K562 (cell line): Measurements from ENCODE around the gene HS3ST5. TPM values are rescaled to one million over a fixed set of nuclear protein-coding genes. Genes with fewer than 3 reads are reported as not detected.

Experiments used
- ATAC-seq: fragments of 200-7000 bp; cut with Tn5 transposase; 3 replicates; pipeline ENCODE4 v1.9.1; 2020; ENCODE audit warnings: moderate library complexity
- BruUV-seq: library from RNA; stranded (reverse); fragments of 400-500 nt; replicated peaks from 2 replicates; lab custom pipeline; 2021; lab: Mats Ljungman, UMichigan
- CTCF ChIA-PET: fragments of 300-600 bp; formaldehyde crosslinking; extraction: SDS; loops from one replicate; lab custom pipeline; 2021; ENCODE audit warnings: low intra/inter-chr PET ratio; lab: Yijun Ruan, JAX
- POLR2A ChIA-PET: fragments of 300-600, 350-650 bp; sonication (Branson Sonifier 250); formaldehyde crosslinking; extraction: SDS; loops from one replicate; lab custom pipeline; 2021; ENCODE audit warnings: antibody characterized with exemption, inconsistent platforms; lab: Yijun Ruan, JAX
- DNase-seq, 4 experiments: peaks; one replicate each; pipeline versions ENCODE4 v3.0.0 to v3.0.0-alpha.2; 2011 to 2018; ENCODE audit warnings: low spot score in 3 of 4, mixed read lengths in 3 of 4; ENCODE audit errors: extremely low read depth in 1 of 4
- FAIRE-seq: peaks from 2 replicates; lab custom pipeline; 2011; peaks lifted over from hg19 to GRCh38; lab: Jason Lieb, UNC
- H2AFZ ChIP-seq: 2 replicates; pipeline ENCODE4 v1.6.0; 2011; ENCODE audit warnings: low read depth, low read length, control low read depth, inconsistent platforms
- H3K27ac ChIP-seq: fragments of 200-600 bp; 3 replicates; pipeline ENCODE4 v1.8.0; 2011; ENCODE audit warnings: low read depth, mild to moderate bottlenecking, control low read depth, inconsistent platforms, low read length, moderate library complexity, mixed read lengths; ENCODE audit errors: extremely low read depth
- H3K27me3 ChIP-seq, 2 experiments: fragments of 300-600 bp in 1 of 2; 2 replicates in 1 of 2; 3 replicates in 1 of 2; pipeline versions ENCODE4 v1.6.0 to v1.8.0; 2011; ENCODE audit warnings: inconsistent platforms in 2 of 2, low read length in 2 of 2, mild to moderate bottlenecking in 1 of 2, mixed read lengths in 1 of 2, moderate library complexity in 1 of 2; ENCODE audit not compliant: control insufficient read depth in 2 of 2, insufficient read depth in 2 of 2
- H3K36me3 ChIP-seq: fragments of 300-600 bp; 3 replicates; pipeline ENCODE4 v1.8.0; 2011; ENCODE audit warnings: mild to moderate bottlenecking, low read length, inconsistent platforms; ENCODE audit not compliant: control insufficient read depth, insufficient read depth
- H3K4me1 ChIP-seq, 2 experiments: fragments of 200-600 bp in 1 of 2; replicated peaks in 1 of 2; 2 replicates in 1 of 2; 3 replicates in 1 of 2; pipeline versions ENCODE4 v1.5.1 to v1.8.0; 2011; ENCODE audit warnings: inconsistent platforms in 2 of 2, low read length in 2 of 2, mild to moderate bottlenecking in 1 of 2, mixed read lengths in 1 of 2, moderate library complexity in 1 of 2; ENCODE audit not compliant: control insufficient read depth in 2 of 2, insufficient read depth in 2 of 2
- H3K4me2 ChIP-seq: 2 replicates; pipeline ENCODE4 v1.6.1; 2011; ENCODE audit warnings: low read length, control low read depth, inconsistent platforms, mixed read lengths; ENCODE audit not compliant: insufficient read depth
- H3K4me3 ChIP-seq: fragments of 200-600 bp; sonication (generic), shearing (Covaris generic); 2 replicates; pipeline ENCODE4 v1.5.1; 2016; ENCODE audit warnings: control low read depth, inconsistent platforms
- H3K79me2 ChIP-seq: fragments of 200-600 bp; 3 replicates; pipeline ENCODE4 v1.8.0; 2011; ENCODE audit warnings: low read length, inconsistent platforms; ENCODE audit not compliant: control insufficient read depth, insufficient read depth
- H3K9ac ChIP-seq, 2 experiments: 2 replicates each; pipeline versions ENCODE4 v1.6.0 to v1.6.1; 2011; ENCODE audit warnings: low read depth in 2 of 2, low read length in 2 of 2, control low read depth in 1 of 2, inconsistent platforms in 1 of 2, mild to moderate bottlenecking in 1 of 2, mixed read lengths in 1 of 2; ENCODE audit not compliant: insufficient read depth in 1 of 2
- H3K9me1 ChIP-seq: one replicate; pipeline ENCODE4 v1.6.0; 2011; ENCODE audit warnings: inconsistent platforms, mild to moderate bottlenecking, low read length, moderate library complexity; ENCODE audit not compliant: control insufficient read depth, insufficient read depth
- H3K9me3 ChIP-seq: replicated peaks from 2 replicates; pipeline ENCODE4 v1.5.1; 2011; ENCODE audit warnings: low read depth, low read length, inconsistent platforms; ENCODE audit not compliant: control insufficient read depth, insufficient read depth
- H4K20me1 ChIP-seq: replicated peaks from 2 replicates; pipeline ENCODE4 v1.6.1; 2011; ENCODE audit warnings: low read length, inconsistent platforms, mixed read lengths; ENCODE audit not compliant: control insufficient read depth, insufficient read depth
- CBFA2T2 ChIP-seq: fragments of 450-650 bp; conservative IDR thresholded peaks from 2 replicates; pipeline ENCODE4 v1.6.1; 2017; ENCODE audit warnings: mild to moderate bottlenecking
- FOXA1 ChIP-seq: fragments of 450-650 bp; IDR thresholded peaks from 2 replicates; pipeline ENCODE4 v1.6.1; 2016; ENCODE audit warnings: mild to moderate bottlenecking, borderline replicate concordance
- GABPB2 ChIP-seq: fragments of 250-450 bp; sonication (Bioruptor Pico); conservative IDR thresholded peaks from 2 replicates; pipeline ENCODE4 v1.5.1; 2021; ENCODE audit warnings: mild to moderate bottlenecking
- NFATC3 ChIP-seq: fragments of 450-650 bp; IDR thresholded peaks from 2 replicates; pipeline ENCODE4 v1.6.1; 2017; ENCODE audit warnings: mild to moderate bottlenecking
- NFE2 ChIP-seq: IDR thresholded peaks from 2 replicates; pipeline ENCODE4 v1.6.1; 2014; ENCODE audit warnings: antibody characterized with exemption, low read depth
- PCBP2 ChIP-seq: fragments of 200-400 bp; formaldehyde crosslinking; IDR thresholded peaks from 2 replicates; pipeline ENCODE4 v1.6.1; 2018; ENCODE audit warnings: low read length, low read depth, mild to moderate bottlenecking, moderate library complexity; ENCODE audit not compliant: poor library complexity, severe bottlenecking
- SNIP1 ChIP-seq: fragments of 450-650 bp; IDR thresholded peaks from 2 replicates; pipeline ENCODE4 v1.7.1; 2017; ENCODE audit warnings: low read depth, mild to moderate bottlenecking
- ZNF184 ChIP-seq: sonication (generic); formaldehyde crosslinking; IDR thresholded peaks from 2 replicates; pipeline ENCODE4 v1.5.0; 2020; ENCODE audit warnings: missing genetic modification reagents
- ZNF239 ChIP-seq: fragments of 250-450 bp; sonication (Bioruptor Pico); IDR thresholded peaks from 2 replicates; pipeline ENCODE4 v1.4.0; 2020; ENCODE audit warnings: mild to moderate bottlenecking
- ZNF316 ChIP-seq: fragments of 450-650 bp; IDR thresholded peaks from 2 replicates; pipeline ENCODE4 v1.6.1; 2016
- ZNF780A ChIP-seq: fragments of 250-450 bp; sonication (Bioruptor Pico); IDR thresholded peaks from 2 replicates; pipeline ENCODE4 v1.5.0; 2021; ENCODE audit warnings: mild to moderate bottlenecking
- whole genome bisulfite sequencing: fragments of 100-300 bp; shearing (Covaris generic); methylation state at CpG from one replicate; pipeline ENCODE4 v1.1.6; 2016; ENCODE audit warnings: low coverage, mixed read lengths; ENCODE audit not compliant: insufficient coverage; ENCODE audit errors: missing lambda C conversion rate; 5-methylcytosine and 5-hydroxymethylcytosine counted together
- in situ Hi-C: fragments of 300-500 bp; cut with MboI; formaldehyde crosslinking; loops from 4 replicates; pipeline ENCODE4 v1.15.0; 2018; ENCODE audit warnings: inconsistent platforms, mixed read lengths
- intact Hi-C: fragments of 100-400 bp; cut with micrococcal nuclease; formaldehyde crosslinking; loops from 2 replicates; pipeline ENCODE4 v1.14.2; 2022
- polyA plus RNA-seq, 8 experiments: library from polyadenylated mRNA; depleted of rRNA in 4 of 8; stranded (reverse) in 5 of 8; unstranded in 3 of 8; fragments of >200 nt; fragmentation: Nextera tagmentation in 2 of 8; fragmentation: Illumina TruSeq in 1 of 8; extraction: Ambion mirVana in 2 of 8; extraction: Trizol in 1 of 8; gene quantifications; 2 replicates each; pipeline versions ENCODE4 v1.2.1 to v1.2.3, GENCODE V29; 2011 to 2014; ENCODE audit warnings: inconsistent platforms in 1 of 8, missing spikeins in 1 of 8
- total RNA-seq, 7 experiments: library from RNA; depleted of rRNA in 6 of 7; stranded (reverse); fragments of >200 nt in 6 of 7; fragmentation: Illumina TruSeq in 2 of 7; extraction: Trizol in 2 of 7; gene quantifications; 2 replicates each; pipeline versions ENCODE4 v1.2.1 to v1.2.3, GENCODE V29; 2011 to 2021; ENCODE audit warnings: low replicate concordance in 1 of 7

Gene HS3ST5
- total and polyA plus RNA-seq, 9 of the 15 experiments (the other 6 are each of a cell fraction or from before 2014, with no cell fraction given) = not detected

- TF ChIP-seq GABPB2 (CRISPR knock-in tag) (no peak), SNIP1 (no peak), ZNF316 (no peak), CBFA2T2 (no peak), ZNF184 (CRISPR knock-in tag) (no peak), ZNF239 (no peak), NFE2 (no peak)
- Histone ChIP-seq H4K20me1 (no peaks in the 10 kb centered on the region), H3K36me3 (no peaks in the 10 kb centered on the region), H2AFZ (no peak overlapping the region), H3K79me2 (no peaks in the 10 kb centered on the region), H3K4me3 (no peak overlapping the region), H3K4me2 (no peak overlapping the region), H3K4me1 (no peaks in the 10 kb centered on the region), H3K27ac (no peak overlapping the region), H3K9me1 (no peaks in the 10 kb centered on the region), H3K27me3 (no peaks in the 10 kb centered on the region), H3K9ac (no peak overlapping the region), H3K9me3 (no peaks in the 10 kb centered on the region)
- ChIA-PET CTCF (no interaction called here), POLR2A (no interaction called here)
- ATAC-seq (no peak), DNase-seq (no peak), FAIRE-seq (no peak)
- 0% methylated on average over 6 of the region's 6 CpGs for WGBS
- intact Hi-C loops = no loop called here
- in situ Hi-C loops = no loop called here
- BruUV-seq = no TSS peak
Observed at GRCh38 chr6:114162691-114163347, 180.0 kb downstream of the HS3ST5 start.

GRCh38 chr6:114160881-114161280, 181.9 kb downstream of the HS3ST5 start:
- H3K9me3 ChIP-seq = no peaks in the 10 kb centered on the region
- H3K27ac ChIP-seq = no peak overlapping the region

More at GRCh38 chr6:114160881-114161280, 181.9 kb downstream of the HS3ST5 start:
- 0% methylated on average over 4 of the region's 4 CpGs for WGBS
- ATAC-seq (no peak), FAIRE-seq (no peak), DNase-seq (no peak)
- Histone ChIP-seq H3K36me3 (no peaks in the 10 kb centered on the region), H3K4me3 (no peak overlapping the region), H3K9me1 (no peaks in the 10 kb centered on the region), H4K20me1 (no peaks in the 10 kb centered on the region), H3K4me1 (no peaks in the 10 kb centered on the region), H3K27me3 (no peaks in the 10 kb centered on the region), H3K9ac (no peak overlapping the region), H2AFZ (no peak overlapping the region), H3K79me2 (no peaks in the 10 kb centered on the region), H3K4me2 (no peak overlapping the region)
- BruUV-seq = no TSS peak
- in situ Hi-C loops (no loop called here), intact Hi-C loops (no loop called here)
- CTCF ChIA-PET = no interaction called here
- TF ChIP-seq FOXA1 = no peak
- no peak for TF ChIP-seq NFATC3
- TF ChIP-seq PCBP2 = no peak
- TF ChIP-seq ZNF780A = no peak
- POLR2A ChIA-PET = no interaction called here
